Measurements from ENCODE around the gene KNDC1. TPM values are rescaled to one million over a fixed set of nuclear protein-coding genes. Genes with fewer than 3 reads are reported as not detected.

KNDC1 gene
- total RNA-seq, 1 experiment from 2014 or later: 1.1 TPM

- no peak for DNase-seq (ENCODE audit: low read depth)
- in situ Hi-C loops (cut with HindIII; ENCODE audit: low pct_unique_long_range_greater_than_20kb, low sequenced_read_pairs): no loop called here
These were observed 77.8 kb downstream of the KNDC1 start, which contains the start of gene VENTX for GRCh38 chr10:133237588-133238465. VENTX (plus strand) TSS chr10:133237855; CDS start chr10:133237915, 60 bp downstream.

DNA sequence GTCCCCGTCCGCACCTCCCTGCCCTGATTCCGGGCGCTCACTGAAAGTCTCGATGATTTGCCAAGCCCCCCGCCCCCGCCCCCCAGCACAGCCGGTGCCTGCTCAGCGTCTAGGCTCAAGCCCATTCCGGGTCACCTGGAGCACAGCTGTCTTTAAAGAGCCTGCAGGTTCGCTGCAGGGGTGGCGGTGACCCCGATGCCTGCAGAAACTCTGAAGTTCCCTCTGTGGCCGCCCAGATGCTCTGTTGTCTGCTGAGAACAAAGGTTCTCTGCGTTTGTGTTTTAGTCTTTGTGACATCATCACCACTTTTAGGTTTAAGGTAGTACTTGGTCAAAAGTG is 78.4 kb downstream of the KNDC1 start:
- in situ Hi-C loops (cut with HindIII; ENCODE audit: low pct_unique_long_range_greater_than_20kb, low sequenced_read_pairs): no loop called here
- DNase-seq (ENCODE audit: low read depth): no peak

DNA sequence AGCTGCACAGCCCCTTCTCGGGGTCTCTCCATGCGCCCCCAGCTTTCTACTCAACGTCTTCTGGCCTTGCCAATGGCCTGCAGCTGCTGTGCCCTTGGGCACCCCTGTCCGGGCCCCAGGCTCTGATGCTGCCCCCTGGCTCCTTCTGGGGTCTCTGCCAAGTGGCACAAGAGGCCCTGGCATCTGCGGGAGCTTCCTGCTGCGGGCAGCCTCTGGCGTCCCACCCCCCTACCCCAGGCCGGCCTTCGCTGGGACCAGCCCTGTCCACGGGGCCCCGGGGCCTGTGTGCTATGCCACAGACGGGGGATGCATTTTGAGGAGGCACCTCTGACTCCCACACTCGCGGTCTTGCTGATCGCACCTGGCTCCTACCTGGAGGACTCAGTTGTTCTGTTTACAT is 80.0 kb downstream of the KNDC1 start:
- in situ Hi-C loops (cut with HindIII; ENCODE audit: low pct_unique_long_range_greater_than_20kb, low sequenced_read_pairs): no loop called here
- DNase-seq (ENCODE audit: low read depth): no peak

DNA sequence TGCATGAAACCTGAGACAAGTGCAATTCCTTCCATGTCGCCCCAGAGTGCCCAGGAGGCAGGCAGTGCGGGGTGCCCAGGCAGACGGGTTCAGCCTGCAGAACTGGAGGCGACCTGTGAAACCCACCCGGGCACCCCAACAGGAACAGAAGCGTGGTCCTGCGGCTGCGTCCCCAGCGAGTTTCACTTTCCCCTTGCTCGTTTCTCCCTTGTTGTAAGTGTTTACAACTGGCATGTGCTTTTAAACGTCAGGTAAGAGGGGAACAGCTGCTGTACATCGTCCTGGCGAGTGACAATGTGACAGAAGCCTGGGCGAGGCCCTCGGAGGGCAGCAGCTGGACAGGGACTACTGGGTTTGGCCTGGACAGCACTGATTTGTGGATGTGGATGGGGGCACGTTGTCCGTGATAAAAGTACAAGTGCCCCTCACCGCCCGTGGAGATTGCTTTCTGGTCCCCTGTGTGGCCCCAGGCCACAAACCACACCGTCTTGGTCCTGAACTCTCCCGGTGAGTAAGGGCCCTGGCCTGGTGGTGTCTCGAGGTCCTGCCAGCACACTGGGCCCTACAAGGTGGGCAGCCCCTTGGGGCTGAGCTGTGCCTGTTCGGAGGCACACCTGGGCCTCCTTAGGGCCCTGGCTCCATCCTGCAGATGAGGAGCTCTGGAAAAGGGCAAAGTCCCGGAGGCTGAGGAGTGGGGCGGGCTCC is 81.6 kb downstream of the KNDC1 start:
- in situ Hi-C loops (cut with HindIII; ENCODE audit: low pct_unique_long_range_greater_than_20kb, low sequenced_read_pairs): no loop called here
- DNase-seq (ENCODE audit: low read depth): no peak

DNA sequence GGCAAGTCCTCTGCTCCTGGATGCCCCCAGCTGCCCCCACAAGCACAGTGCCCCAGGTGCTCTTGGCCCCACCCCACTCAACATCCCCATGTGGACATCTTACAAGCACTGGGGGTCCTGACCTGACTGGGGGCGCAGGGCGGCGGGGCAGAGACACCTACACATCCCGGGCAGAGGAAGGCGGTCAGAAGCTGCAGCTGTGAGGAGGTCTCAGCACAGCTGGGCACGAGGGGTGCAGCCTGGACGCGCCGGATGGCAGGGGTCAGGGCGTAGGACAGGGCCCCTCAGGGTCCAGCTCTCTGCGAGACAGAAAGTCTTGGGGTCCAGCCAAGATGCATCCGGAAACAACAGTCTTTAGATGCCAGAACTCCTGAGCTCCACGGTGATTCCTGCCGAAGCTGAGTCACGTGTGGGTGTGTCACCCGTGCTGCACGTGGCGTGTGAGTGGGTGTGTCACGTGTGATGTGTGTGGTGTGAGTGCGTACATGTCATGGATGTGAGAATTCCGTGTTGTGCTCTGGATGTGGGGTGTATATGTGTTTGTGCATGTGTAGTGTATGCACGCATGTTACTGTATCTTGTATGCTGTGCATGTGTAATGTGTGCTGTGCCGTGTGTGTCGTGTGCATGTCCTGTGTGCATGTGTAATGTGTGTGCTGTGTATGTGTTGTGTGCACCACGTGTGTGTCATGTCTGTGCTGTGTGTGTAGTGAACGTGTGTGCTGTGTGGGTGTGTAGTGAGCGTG is 82.8 kb downstream of the KNDC1 start:
- DNase-seq (ENCODE audit: low read depth): no peak

DNA sequence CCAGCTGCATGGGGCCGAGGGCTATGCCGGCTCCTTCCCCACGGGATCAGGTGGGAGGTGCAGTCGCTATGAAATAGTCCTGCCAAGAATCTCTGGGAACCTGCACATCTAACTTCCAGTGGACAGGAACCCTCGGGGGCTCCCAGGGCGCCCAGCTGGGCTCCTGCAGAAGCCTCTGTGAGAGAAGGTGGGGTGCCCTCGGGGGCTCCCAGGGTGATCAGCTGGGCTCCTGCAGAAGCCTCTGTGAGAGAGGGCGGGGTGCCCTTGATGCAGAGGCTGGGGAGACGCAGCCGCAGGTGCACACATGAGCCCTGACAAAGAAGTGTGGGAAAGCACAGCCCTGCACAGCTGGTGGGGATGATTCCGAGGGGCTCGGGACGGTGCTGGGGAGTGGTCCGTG is 83.6 kb downstream of the KNDC1 start:
- in situ Hi-C loops (cut with HindIII; ENCODE audit: low pct_unique_long_range_greater_than_20kb, low sequenced_read_pairs): no loop called here
- DNase-seq (ENCODE audit: low read depth): no peak

More for the DNA sequence above, 82.8 kb downstream of the KNDC1 start:
- in situ Hi-C loops (cut with HindIII; ENCODE audit: low pct_unique_long_range_greater_than_20kb, low sequenced_read_pairs): no loop called here

DNA sequence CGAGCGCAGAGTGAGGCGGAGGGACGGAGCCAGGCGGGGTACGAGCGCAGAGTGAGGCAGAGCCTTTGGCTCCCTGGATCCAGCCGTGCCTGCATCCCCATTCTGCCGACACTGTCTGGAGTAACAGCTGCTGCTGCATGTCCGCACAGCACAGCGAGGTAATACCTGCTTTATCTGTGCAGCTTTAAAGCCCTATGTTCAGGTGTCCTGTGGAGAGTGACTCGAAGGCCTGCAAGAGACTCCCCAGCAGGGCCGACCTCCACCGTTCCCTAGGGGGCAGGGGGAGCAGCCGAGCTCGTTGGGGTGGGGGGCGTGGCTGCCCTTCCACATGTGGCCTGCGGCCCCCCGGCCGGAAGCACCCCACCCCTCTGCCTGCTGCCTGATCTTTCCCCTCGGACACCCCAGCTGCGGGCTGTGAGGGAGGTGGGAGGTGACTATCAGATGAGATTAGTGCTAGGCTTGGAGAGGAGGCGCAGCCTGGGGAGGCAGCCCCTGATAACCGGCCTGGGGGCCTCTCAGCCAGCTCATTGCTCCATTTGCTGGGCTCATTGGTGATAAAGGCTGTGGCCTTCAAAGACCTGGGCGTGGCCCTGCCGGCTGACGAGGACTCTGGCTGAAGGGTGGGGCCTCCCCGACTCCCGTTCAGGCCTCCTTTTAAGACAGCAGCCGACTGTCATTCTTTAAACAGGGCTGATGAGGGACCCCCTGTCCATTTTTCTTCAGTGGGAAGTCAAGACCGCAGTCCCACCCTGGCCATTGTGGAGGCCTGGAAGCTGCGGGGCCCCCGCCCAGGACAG is 85.6 kb downstream of the KNDC1 start:
- in situ Hi-C loops (cut with HindIII; ENCODE audit: low pct_unique_long_range_greater_than_20kb, low sequenced_read_pairs): no loop called here
- no peak for DNase-seq (ENCODE audit: low read depth)

DNA sequence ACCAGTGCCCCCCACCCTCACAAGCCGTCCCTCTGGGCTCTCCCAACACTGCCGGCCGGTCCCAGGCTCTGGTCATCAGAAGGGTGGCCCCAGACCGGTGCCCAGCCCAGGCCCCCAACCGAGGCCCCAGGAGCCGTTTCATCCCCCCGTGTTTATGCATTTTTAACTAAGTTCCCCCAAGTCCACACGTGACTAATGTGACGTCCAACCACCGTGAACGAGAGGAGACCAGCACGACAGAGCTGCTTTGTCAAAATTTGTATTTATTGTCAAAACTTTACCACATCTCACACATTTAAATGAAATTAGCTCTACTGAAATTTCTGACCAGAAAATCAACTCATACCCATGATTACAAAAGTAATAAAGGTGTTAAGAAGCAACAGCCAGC is 86.2 kb downstream of the KNDC1 start:
- in situ Hi-C loops (cut with HindIII; ENCODE audit: low pct_unique_long_range_greater_than_20kb, low sequenced_read_pairs): no loop called here
- DNase-seq (ENCODE audit: low read depth): no peak

DNA sequence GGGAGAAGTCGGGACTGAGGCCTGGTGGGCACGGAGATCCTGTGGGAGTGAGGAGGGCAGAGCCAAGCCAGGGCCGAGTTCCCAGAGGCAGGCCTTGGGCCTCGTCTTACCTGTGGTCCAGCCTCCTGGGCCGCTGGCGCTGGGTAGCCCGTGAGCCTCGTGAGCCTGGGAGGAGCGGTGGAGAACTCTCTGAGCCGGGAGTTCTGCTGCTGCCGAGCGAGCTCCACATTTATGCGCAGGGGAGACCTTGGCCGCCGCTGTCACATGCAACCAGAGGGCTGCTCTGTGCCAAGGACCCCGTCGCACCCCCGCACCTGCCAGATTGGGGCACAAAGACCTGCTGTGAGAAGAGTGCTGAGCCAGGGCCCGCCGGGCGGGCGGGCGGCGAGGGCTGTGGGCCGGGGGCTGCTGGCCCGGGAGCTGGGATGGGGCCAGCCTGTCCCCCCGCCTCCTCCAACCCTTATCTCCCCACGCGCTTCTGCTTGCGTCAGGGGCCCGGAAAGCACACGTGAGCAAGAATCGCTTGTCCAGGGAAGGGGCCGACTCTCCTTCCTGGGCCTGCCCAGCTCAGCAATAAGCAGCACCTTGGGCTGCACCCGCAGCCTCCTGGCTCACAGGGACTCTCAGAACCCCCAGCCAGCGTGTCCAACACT is 87.8 kb downstream of the KNDC1 start:
- in situ Hi-C loops (cut with HindIII; ENCODE audit: low pct_unique_long_range_greater_than_20kb, low sequenced_read_pairs): no loop called here
- no peak for DNase-seq (ENCODE audit: low read depth)

DNA sequence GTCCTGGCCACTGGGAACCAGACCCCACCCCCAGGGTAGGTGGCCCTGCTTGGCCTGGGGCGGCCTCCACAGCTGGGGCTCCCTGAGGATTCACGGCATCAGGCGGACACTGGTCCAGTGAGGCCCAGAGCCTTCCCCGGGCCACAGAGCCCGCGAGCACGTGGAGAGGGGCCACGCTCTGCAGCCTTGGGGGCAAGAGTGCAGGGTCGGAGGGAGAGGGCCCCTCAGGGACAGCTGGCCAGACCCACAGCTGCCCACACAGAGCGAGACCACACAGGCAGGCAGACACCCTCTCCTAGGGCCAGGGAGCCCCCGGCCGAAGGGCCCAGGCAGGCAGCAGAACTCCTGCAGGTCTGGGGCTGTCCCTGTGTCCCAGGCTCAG is 88.3 kb downstream of the KNDC1 start:
- DNase-seq (ENCODE audit: low read depth): no peak
- in situ Hi-C loops (cut with HindIII; ENCODE audit: low pct_unique_long_range_greater_than_20kb, low sequenced_read_pairs): no loop called here

- in situ Hi-C loops (cut with HindIII; ENCODE audit: low pct_unique_long_range_greater_than_20kb, low sequenced_read_pairs): no loop called here
- no peak for DNase-seq (ENCODE audit: low read depth)
These were observed 89.2 kb downstream of the KNDC1 start for GRCh38 chr10:133249094-133249780.

- in situ Hi-C loops (cut with HindIII; ENCODE audit: low pct_unique_long_range_greater_than_20kb, low sequenced_read_pairs): no loop called here
- no peak for DNase-seq (ENCODE audit: low read depth)
These were observed 90.1 kb downstream of the KNDC1 start for GRCh38 chr10:133249975-133250754.

DNA sequence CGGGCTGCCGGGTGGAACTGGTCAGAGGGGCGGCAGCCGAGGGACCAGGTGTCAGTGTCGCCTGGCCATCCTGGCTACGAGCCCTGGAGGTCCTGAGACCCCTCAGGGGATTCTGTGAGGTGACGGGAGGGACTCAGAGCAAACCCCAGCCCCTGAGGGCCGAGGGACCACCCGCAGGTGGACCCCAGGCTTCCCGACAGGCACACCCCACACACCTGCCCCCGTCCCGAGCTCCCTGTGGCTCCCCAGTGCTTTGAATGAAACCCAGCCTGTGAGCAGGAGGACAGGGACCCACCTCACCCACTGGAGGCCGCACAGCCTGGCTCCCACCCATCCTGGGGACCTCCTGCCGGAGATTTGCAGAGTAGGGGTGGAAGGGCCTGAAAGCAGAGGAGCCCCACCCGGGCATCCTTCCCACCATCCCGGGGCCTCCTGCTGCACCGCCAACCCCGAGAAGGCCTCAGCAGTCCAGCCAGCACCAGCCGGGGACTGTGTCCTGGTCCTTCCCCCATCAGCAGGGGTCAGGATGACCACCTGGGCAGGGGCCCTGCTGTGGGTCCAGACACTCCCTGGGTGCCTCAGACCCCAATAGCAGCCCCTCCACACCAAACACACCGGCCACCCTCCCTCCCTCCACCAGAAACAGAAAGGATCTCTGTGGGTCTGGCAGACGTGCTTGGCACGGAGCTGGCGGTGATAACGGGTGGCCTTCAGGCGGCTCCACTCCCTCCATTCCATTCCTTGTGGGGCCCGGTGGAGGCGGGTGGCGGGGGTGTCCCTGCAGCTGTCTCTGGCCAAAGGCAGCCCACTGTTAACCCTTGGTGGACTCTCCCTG is 91.6 kb downstream of the KNDC1 start:
- DNase-seq (ENCODE audit: low read depth): no peak
- in situ Hi-C loops (cut with HindIII; ENCODE audit: low pct_unique_long_range_greater_than_20kb, low sequenced_read_pairs): no loop called here

DNA sequence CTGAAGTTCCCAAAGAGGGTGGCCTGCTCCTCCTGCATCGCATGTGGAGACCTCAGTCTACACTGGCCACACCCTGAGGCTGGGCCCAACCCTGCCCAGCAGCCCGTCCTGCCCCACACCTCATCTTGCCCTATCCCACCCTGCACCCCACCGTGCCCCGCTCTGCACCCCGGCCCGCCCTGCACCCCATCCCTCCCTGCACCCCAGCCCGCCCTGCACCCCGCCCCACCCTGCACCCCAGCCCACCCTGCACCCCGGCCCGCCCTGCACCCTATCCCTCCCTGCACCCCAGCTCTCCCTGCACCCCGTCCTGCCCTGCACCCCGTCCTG is 92.2 kb downstream of the KNDC1 start:
- in situ Hi-C loops (cut with HindIII; ENCODE audit: low pct_unique_long_range_greater_than_20kb, low sequenced_read_pairs): no loop called here
- no peak for DNase-seq (ENCODE audit: low read depth)

- no peak for DNase-seq (ENCODE audit: low read depth)
- in situ Hi-C loops (cut with HindIII; ENCODE audit: low pct_unique_long_range_greater_than_20kb, low sequenced_read_pairs): no loop called here
These were observed 93.4 kb downstream of the KNDC1 start for GRCh38 chr10:133253361-133253955.
